Measurements from ENCODE around the gene SLC35B2.

SLC35B2 gene, protein sequence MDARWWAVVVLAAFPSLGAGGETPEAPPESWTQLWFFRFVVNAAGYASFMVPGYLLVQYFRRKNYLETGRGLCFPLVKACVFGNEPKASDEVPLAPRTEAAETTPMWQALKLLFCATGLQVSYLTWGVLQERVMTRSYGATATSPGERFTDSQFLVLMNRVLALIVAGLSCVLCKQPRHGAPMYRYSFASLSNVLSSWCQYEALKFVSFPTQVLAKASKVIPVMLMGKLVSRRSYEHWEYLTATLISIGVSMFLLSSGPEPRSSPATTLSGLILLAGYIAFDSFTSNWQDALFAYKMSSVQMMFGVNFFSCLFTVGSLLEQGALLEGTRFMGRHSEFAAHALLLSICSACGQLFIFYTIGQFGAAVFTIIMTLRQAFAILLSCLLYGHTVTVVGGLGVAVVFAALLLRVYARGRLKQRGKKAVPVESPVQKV

DNA sequence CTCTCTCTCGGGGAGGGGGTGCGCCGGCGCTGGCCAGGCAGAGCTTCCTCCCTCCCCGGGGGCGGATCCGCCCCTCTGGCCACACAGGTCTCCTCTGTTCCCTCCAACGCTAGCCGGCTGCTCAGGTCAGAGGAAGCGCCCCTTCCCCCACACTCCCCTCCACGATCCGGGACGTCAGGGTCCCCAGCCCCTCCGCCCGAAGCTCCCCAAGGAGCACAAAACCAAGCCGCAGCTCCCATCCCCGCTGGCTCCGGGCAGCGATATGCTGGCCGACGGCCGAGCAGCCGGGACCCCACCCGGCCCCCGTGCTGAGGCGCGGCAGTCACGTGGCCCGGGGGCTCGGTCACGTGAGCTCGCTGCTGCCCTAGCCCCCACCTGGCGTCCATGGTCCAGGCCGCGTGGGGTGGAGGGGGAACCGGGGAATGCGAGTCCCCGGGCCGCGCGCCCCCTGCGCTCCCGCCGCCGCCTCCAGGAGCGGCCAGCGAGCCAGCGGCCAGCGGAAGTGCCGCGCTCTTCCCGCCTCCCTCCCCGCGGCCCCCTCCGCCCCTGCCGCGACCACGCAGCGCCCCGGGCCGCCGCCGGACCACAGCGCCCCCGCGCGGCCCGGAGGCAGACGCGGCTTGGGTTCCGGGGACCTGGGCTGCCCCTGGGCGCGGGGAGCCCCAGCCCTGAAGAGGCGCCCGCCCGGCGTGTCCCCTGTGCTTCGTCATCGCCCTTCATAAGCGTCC lies at the start of gene SLC35B2:
SLC35B2 (minus strand) TSS at position 504 of the 728 bp plus-strand sequence; CDS start at position 386, 118 bp downstream.
- DNase-seq (ENCODE audit: low read depth in 2 of 2): peak in 1 of 2 experiments; percentile 33

- no peak for DNase-seq (ENCODE audit: low read depth in 2 of 2)
Observed at GRCh38 chr6:44306710-44307109, 49.4 kb upstream of the SLC35B2 start.

DNA sequence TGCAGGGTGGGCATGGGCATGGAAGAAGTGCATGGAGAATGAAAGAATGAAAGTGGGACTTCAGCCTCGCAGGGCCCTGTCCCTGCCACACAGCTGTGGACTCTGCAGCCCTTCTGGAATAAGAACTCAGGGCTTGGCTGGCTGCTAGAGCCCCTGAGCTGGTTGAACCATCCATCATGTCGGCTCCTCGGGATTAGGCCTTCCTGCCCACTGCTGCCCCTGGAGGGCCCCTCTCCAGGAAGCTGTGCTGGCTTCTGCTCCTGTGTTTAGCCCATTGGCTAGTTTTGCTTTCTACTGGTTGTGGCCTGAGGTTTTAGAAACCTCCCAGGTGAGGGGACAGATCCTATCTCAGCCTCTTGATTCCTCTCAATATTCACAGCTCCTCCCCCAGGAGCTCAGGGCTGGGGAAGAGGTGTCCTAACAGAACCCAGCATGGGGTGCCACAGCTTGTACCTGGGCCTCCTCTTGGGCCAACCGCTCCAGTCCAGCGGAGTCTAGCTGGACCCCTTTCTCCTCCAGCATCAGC lies 47.9 kb upstream of the SLC35B2 start:
- DNase-seq (ENCODE audit: low read depth in 2 of 2): no peak

- no peak for DNase-seq (ENCODE audit: low read depth in 2 of 2)
Observed at GRCh38 chr6:44304282-44305199, 47.2 kb upstream of the SLC35B2 start.

- no peak for DNase-seq (ENCODE audit: low read depth in 2 of 2)
Observed at GRCh38 chr6:44303842-44304241, 46.5 kb upstream of the SLC35B2 start.

DNA sequence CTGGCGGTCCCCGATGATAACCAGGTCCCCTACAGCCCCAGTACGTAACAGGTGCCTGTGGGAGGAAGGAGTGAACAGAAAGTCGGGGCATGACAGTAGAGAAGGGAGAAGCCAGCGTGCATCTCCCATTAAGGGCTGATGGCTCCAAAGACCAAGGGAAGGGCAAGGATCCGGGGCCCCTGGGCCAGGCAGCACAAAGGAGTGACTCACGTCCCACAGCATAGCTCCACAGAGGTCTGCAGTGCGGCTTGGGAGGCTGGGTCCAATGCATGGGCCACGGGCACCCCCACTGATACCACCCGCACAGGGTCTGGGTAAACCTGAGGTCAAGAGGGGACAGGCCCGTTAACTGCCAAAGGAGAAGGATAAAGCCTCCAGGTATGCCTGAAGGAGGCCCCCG lies 45.5 kb upstream of the SLC35B2 start:
- DNase-seq (ENCODE audit: low read depth in 2 of 2): no peak

DNA sequence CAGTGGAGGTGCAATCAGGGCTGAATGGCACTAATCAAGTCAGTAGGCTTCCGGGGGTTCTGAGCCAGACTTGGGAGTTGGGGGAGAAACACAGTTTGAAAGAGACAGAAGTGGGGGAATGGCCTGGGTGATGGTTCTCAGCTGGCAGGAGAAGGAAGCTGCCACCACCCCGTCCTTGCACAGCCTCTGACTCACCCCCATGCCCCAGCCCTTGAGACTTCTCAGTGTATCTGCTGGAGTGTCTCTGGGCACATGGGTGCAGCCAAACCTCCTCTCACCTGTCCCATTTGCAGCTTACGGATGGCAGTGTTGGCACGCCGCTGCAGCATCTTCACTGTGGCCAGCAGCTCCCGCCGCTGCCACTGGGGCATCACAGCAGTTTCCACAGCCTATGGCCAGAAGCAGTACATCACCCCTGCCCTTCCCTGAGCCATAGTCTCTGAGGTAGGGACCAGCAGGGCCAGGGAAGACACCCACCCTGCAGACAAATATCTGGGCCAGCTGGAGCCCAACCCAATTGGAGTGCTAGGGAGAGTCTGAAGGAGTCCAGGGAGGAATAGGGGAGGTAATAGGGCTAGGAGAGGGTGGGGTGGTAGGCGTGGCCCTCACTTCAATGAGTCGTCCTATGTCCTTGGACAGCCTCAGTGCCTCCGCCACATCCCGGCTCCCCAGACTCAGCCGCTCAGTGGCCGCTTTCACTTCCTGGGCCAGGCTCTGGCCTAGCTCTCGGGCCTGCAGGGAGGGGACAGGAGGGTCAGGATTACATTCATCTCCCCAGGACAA lies 44.6 kb upstream of the SLC35B2 start:
- DNase-seq (ENCODE audit: low read depth in 2 of 2): no peak

GRCh38 chr6:44301106-44301505 lies 43.8 kb upstream of the SLC35B2 start:
- no peak for DNase-seq (ENCODE audit: low read depth in 2 of 2)

GRCh38 chr6:44300292-44300823 lies 43.0 kb upstream of the SLC35B2 start:
- no peak for DNase-seq (ENCODE audit: low read depth in 2 of 2)

GRCh38 chr6:44298864-44299263 lies 41.5 kb upstream of the SLC35B2 start:
- DNase-seq (ENCODE audit: low read depth in 2 of 2): no peak

DNA sequence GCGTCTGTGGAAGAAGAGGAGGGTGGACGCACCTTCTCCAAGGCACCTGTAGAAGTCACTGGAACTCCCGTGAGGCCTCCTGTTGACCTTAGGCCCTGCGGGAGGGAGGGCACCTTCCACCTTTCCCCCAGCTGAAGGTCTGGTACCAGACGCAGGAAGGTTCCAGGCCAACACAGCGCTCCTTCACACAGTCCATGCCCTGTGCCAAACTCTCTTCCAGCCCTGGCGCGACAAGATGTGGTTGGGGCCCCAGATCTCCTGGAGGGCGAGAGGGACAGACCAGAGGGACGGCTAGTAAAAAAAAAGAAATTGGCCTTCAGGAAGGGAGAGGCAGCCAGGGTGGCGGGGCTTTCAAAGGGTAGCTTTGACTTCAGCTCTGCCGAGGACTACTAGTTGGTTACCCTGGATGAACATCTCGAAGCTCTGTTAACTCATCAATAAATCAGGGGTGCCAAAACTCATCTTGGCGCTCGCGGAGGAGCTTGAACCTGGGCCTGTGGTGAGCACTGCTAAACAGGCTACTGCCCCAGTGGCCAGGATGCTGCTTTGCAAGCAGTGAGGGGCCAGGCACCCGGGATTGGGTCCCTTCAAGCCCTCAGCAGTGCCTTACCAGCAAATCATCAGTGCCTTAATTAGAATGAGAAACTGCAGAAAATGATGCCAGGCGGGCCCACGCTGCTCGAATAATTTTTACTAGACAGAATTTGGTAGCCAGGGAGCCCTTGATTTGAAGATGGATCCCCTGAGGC lies 40.9 kb upstream of the SLC35B2 start:
- DNase-seq (ENCODE audit: low read depth in 2 of 2): no peak

DNA sequence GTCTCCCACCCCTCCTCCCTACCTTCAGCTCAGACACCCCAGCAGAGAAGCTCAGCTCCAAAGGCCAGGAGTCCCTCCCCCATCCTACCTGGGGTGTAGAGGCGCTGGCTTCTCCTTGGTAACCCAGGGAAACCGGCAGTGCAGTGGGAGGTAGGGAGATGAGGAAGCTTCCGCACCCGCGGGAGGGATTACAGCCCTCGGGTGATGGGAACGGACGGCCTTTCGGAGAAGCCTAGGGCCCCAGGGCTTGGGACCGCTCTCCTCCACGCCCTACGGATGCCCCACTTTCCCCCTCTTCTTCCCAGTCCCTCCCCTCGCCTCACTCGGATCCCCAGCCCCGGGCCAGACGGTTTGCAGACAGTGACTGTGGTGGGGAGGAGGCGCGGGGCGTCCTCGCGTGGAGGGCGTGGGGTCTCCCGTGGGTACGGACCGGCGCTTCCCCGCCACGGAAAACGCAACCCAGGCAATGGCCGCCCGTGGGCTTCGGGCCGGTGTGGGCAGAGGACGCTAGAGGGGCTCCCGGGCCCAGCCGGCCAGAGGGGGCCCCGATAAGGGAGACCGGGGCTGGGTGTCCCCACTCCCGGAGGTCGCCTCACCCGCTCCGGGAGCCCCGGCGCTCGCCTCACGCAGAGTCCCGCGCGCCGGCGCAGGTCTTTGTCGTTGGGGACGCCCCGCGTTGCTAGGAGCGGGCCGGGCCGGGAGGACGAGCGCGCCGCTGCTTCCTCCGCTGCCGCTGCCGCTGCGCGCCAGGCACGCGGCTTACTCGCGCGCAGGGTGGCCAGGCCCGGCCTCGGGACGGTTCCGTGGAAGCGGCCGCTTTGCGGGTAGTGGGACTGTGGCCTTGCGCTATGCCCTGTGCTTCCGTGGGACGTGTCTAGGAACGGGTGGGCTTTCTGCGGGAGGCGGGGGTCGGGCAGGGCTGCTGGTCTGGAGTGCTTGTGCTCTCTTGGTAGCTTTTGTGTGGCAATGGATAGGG lies 40.0 kb upstream of the SLC35B2 start:
- no peak for DNase-seq (ENCODE audit: low read depth in 2 of 2)

GRCh38 chr6:44294832-44295791 lies 37.8 kb upstream of the SLC35B2 start:
- no peak for DNase-seq (ENCODE audit: low read depth in 2 of 2)

DNA sequence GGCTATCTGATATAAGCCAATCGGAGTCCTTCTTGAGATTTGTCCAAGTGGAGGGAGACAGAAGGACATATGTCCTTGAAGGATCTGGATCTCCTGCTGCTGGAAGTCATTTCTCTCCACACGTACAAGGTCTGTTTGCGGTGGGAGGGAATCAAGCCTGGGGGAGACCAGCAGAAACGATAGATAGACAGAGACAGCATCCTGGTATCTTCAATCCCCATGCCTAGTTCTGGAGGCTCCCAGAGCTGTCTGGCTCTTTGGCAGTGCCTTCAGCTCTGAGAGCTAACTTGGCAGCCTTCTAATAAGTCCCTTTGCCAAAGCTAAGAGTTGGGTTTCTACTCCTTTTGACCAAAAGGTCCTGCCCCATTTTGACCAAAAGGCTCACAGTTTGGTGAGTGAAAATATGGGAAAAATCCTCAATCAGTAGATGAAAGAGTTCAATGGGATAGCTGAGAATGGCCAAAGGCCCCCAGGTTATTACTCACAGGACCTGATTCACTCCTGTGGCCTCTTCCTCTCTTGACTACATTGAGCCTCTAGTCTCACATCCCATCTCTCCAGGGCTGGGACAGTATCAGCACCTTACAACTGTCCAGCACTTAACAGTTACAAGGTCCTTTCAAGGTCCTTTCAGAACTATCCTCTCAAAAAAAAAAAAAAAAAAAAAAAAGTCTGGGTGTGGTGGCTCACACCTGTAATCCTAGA lies 35.5 kb upstream of the SLC35B2 start:
- no peak for DNase-seq (ENCODE audit: low read depth in 2 of 2)

DNA sequence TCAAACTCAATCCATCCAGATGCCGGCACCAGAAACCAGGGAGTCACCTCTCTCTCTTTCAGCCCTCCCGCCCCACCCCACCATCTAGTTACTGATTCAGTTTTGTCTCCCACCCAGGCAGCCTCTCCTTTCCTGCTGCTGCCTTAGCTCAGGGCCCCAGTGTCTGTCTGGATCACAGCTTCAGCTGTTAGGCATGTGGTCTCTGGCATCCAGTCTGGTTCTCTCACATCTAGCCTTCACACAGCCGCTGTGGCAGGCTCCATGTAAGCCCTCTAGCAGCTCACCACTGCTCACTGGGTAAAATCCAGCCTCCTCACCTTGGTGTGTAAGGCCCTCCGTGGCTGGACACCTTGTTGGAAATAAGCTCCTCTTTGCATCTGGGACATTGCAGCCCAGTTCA lies 34.5 kb upstream of the SLC35B2 start:
- DNase-seq (ENCODE audit: low read depth in 2 of 2): no peak

GRCh38 chr6:44289726-44290260 lies 32.5 kb upstream of the SLC35B2 start:
- DNase-seq (ENCODE audit: low read depth in 2 of 2): no peak

DNA sequence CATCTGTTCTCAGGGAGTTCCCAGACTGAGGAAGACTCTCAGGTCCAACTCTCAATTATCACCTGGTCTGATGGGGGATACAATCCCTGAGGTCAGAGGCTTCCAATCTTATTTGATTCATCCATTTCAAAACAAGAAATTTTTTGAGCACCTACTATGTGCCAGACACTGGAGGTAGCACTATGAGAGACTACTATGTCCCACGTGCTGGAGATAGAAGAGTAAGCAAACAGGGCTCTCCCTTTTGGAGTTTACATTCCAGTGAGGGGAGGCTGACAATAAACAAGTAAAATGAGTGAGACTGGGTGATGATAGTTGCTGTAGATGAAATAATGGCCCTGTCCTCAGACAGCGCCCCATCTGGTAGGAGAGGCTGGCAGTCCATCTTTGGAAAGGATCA lies 29.4 kb upstream of the SLC35B2 start:
- DNase-seq (ENCODE audit: low read depth in 2 of 2): no peak
